ENCODE data around the gene CTTNBP2NL.
A peak's percentile ranks its signal among the peaks of the same experiment; 100 is the strongest.
"Not testable (repeated sequence)": the region's sequence is repeated elsewhere in the genome, so short reads cannot be mapped to it uniquely, and the experiment has no call there.

CTTNBP2NL gene

DNA sequence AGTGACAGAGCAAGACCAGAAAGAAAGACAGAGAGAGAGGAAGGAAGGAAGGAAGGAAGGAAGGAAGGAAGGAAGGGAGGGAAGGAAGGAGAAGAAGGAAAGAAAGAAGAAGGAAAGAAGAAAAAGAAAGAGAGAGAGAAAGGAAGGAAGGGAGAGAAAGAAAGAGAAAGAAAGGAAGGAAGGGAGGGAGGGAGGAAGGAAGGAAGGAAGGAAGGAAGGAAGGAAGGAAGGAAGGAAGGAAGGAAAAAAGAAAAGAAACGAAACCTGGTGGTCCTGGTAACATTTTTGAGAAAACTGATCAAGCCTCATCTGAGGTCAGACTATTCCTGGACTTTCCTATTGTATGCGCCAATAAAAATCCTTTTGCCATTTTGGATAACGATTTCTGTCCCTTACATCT, 8.2 kb upstream of the CTTNBP2NL start:
- no peak for DNase-seq

DNA sequence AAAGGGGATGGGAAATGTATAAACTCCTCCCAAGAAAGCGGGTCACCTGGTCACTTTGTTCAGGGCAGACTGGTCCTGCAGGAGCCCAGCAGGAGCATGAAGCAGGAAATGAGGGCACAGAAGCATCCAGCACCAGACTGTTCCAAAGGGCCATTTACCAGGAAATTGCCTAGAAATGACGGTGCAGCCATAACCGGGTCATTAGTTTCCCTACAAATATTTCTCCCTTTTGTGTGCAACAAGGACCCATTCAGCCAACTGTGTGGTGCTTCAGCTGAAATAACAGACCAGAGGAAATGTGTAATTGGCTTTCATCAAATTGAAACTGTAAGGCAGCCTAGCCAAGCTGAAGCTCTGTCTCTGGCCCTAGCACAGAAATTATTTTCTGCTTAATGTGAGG, 7.6 kb upstream of the CTTNBP2NL start:
- DNase-seq: no peak

DNA sequence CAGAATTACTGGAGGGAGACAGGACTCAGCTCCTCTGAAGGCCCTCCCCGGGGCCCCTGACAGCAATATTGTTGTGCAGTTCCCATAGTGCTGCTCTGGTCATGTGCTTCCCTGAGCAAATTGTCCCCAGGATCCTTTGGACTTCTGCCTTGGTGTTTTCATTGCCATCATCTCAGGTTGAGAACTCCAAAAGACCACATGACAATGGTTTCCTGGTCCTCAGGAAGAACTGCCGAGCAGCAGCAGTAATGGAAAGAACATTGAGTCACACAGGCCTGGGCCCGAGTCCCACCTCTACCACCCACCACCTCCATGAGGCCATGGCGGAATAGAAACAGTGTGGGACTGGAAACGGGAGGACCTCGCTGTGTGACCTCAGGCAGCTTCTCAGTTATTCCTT, 6.3 kb upstream of the CTTNBP2NL start:
- no peak for DNase-seq

DNA sequence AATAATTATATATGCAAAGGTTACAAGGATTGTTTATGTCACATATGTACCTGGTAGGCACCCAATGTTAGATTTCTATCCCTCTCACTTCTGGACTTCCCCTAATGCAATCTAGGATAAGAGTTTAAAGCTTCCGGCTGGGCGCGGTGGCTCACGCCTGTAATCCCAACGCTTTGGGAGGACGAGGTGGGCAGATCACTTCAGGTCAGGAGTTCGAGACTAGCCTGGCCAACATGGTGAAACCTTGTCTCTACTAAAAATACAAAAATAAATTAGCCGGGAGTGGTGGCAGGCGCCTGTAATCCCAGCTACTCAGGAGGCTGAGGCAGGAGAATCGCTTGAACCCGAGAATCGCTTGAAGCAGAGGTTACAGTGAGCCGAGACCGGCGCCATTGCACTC, 5.7 kb upstream of the CTTNBP2NL start:
- not testable (repeated sequence) for DNase-seq

DNA sequence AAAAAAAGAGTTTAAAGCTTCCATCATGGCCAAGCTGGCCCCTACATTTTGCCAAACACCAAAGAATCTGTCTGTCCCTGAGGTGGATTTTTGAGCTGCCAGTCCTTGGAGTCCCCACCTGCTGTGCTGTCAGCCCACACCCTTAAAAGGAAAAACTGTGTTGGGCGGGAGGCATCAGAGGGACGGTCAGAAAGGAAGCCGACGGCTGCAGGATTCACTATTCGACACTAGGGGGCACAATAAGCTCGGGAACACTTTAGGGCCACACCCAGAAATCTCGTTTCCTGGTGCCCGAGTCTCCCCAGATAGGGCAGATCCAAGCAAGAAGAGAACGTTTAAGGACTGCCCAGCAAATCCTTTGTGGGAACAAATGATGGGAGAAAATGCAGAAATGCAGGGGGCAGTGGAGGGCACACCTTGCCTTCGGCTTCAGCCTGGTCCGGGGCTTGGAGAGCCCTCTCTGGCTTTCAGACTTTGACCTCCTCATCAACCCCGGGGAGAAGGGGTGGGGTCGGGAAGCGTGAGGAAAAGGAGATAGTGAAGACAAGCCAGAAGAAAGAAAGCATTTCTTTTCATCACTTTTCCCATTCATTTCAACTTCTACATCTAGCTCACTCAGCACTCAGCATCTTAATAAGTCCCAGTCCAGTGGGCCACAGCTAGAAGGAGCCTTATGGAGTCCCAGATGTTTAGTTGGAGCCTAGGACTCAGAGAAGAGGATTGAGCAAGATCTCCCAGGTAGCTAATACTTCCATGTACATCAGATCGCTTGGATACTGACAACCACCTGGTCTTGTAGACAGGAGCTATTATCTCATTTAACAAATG, 5.0 kb upstream of the CTTNBP2NL start:
- DNase-seq: peak; percentile 88

DNA sequence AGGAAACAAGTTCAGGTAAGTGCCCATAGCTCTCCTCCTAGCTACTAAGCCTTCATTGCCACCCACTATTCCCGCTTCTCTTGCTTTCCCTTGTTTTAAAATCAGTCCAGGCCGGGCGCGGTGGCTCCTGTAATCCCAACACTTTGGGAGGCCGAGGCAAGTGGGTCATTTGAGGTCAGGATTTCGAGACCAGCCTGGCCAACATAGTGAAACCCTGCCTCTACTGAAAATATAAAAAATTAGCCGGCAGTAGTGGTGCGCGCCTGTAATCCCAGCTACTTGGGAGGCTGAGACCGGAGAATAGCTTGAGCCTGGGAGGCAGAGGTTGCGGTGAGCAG, 4.4 kb upstream of the CTTNBP2NL start:
- no peak for DNase-seq

DNA sequence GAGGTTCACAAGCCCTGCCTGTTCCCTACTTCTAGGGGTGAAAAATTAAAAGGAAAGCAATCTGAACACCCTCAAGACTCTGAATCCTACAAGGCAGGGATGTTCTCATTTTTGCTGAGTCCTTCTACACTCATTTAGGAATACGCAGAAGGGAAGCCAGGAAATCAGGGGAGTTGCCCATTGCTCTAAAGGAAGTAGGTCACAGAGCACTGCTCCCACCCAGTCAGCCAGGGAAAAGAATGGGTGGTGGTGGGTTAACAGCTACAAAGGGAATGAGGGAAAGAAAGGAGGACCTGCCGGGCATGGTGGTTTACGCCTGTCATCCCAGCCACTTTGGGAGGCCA, 2.4 kb upstream of the CTTNBP2NL start:
- DNase-seq: no peak

DNA sequence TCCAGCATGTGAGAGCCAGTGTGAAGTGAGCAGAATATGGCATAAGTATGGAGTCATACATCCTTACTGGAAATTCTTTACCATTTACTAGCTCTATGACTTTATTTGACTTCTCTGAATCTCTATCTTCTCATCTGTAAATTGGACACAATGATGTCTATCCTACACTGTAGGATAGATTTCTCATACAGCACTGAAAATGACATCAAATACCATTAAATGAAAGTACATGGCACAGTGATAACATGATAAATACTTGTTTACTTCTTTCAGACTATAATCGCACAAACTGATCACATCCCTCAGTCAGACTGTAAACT, 1.3 kb upstream of the CTTNBP2NL start:
- DNase-seq: no peak

DNA sequence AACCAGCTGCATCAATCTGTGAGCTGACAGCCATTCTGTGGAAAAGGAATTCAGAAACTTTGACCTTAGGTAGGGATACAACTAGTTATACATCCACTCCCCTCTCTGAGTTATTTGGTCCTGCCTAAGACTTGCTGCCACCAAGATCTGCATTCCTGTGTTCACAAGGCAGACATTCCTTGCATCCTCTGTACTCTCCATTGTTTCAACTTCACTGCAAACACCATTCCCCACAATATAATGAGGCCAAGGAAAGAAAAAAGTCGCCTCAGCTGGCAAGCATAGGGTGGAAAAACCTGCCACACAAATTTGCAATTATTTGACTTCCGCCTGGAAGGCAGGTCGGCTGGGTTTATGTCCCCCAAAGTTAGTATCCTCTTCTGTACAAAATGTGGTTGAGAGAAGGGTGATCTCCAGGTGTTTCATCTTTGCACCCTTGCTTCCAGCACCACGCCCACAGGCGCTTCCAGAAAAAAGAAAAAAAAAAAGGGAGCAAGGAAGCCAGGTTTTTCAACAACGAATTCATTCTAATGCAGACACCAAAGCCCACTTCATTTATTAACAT, 676 bp upstream of the CTTNBP2NL start:
- DNase-seq: no peak

DNA sequence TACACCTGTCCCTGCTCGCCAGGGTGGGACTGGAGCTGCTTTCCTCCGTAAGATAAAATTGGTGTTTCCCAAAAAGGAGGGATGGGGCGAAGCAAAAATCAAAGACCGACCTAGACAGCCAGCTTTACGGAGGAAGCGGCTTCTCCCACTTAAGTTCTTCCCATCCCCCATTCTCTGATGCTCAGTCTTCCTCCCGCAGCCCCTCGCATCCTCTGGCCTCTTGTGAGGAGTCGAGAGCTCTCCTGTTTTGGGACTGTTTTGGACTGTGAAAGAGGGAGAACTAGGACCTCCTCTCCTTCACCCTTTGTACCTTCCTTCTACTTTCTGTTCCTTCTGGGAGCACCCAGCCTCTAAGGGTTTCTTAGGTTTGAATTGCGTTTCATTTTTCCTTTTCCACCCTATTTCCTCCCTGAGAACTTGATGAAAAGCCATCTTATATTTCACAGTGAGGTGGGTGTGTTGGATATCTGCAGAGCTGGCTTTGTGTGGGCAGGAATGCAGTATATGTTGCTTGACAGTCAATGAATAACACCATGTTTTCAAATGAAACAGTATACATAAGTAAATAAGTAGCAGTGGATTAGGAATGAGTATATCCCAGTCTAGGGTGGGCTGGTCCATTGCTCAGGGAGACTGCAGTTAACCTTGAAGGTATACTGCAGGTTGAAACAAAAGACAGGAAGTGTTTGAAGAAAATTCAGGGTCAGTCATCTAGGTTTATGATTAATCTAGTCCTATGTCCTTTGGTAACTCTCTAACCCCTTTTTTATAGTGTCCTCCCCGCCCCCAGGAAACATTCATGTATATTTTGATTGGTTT, 848 bp downstream of the CTTNBP2NL start:
- DNase-seq: no peak

DNA sequence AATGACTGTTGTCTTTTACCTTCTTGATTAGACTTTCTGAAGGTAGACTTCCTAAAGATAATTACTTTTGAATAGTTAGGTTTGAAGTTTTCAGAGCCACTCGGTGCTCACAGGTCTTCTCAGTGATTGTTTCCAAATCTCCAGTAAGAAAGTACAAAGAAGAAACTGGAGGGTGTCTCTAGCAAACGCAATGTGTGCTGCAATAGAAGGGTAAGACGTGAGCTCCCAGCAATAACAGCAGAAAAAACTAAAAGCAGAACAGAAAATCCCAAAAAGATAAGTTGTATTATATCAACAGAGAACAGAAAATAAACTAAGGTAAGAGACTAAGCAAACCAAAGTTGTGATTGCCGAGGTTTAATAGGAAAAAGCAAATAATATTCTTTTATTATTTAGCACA, 1.8 kb downstream of the CTTNBP2NL start:
- DNase-seq: no peak

DNA sequence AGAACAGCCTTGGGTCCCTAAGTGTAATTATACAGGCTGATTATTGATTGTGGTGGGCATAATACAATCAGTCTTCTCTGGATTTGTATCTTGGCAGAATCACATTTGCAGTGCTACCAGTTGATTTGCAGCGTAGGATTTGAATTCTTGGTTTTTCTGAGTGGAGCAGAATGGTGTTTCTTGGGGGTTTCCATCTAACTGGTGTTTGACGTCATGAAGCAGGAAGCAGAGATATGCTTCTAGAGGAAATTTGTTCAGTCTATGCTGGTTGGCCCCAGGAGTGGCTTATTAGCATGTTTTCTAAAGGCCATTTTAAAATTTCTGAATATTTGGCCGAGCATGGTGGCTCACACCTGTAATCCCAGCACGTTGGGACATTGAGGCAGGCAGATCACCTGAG, 3.4 kb downstream of the CTTNBP2NL start:
- DNase-seq: no peak

DNA sequence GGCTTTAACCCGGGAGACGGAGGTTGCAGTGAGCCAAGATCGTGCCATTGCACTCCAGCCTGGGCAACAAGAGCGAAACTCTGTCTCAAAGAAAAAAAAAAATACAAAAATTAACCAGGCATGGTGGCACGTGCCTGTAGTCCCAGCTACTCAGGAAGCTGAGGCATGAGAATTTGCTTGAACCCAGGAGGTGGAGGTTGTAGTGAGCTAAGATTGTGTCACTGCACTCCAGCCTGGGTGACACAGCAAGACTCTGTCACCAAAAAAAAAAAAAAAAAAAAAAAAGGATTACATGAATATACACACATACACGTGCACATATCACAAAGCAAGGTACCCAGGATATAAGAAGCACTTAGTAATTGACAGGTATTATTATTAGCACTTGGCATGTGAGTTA, 4.7 kb downstream of the CTTNBP2NL start:
- not testable (repeated sequence) for DNase-seq

DNA sequence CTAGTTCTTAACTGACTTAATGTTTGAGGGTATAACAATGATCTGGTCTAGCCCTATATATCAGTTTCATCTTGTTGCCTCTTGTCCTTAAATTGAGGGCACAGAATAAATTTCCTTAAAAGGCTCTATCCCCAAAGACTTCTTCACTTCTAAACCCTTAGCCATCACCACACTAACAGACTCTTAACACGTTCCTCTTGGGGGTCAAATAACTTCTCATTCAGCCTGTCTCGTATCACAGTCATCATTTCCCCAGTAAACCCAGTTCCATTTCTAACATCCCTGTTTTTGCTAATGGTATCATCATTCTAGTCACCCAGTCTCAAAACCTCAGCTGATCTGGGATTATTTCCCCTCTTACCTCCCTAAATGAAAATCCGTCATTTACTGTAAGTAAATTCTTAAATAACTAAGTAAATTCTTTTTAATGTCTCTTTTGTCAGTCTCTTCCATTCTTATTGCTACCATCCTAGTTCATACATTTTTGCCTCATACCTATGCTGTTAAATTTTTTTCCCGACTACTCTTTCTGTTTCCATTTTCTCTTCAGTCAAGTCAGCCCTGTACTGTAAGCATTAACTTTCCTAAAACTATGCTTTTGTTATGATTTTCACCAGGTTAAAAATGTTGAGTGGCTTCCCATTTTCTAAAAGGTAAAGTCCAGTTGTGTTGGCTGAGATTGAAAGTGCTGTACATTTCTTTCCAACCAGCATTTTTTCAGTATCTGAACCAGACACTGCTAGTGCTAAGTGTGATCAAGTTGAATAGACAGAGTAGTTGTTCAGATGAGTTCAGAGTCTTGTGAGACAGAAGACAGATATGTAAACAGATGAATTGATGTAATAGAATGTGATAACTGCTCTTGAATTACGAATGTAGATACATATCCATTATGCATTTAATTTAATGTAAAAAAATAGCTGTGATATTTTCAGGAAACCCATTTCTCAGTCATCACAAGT, 6.9 kb downstream of the CTTNBP2NL start:
- no peak for DNase-seq

DNA sequence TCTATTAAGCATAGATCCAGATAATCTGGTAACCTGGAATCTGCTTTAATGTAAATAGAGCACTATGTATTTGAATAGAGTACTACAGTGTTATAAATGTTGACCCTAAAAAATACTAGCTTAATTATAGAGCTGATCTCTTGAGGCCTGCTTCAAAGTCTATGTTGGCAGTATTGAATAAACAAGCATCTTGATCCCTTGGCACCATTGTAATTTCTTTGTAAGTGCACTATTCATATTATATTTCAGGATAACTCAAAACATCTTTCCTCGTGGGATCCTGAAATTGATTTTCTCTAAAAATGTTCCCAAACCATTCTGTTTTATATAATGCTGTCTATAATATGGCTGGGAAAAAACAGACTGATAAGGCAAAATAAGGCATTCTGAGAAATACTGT, 10.8 kb downstream of the CTTNBP2NL start:
- no peak for DNase-seq

DNA sequence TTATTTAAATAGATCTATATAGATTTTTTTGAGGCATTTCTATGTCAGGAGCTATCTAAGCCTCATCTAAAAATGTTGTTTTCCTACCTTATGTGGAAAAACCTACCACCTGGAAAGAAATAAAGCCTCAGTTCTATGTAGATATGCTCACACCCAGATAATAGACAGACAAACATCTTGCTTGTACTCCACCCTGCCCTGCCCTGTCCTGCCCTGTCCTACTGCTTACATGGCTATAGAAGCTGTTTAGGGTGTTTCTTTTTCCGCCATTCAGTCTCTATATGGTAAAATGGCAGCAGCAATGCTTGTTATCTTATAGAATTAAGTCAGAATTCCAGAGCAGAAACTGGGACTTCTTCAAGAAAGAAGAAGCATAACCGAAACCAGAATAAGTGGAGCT, 13.4 kb downstream of the CTTNBP2NL start:
- DNase-seq: no peak

DNA sequence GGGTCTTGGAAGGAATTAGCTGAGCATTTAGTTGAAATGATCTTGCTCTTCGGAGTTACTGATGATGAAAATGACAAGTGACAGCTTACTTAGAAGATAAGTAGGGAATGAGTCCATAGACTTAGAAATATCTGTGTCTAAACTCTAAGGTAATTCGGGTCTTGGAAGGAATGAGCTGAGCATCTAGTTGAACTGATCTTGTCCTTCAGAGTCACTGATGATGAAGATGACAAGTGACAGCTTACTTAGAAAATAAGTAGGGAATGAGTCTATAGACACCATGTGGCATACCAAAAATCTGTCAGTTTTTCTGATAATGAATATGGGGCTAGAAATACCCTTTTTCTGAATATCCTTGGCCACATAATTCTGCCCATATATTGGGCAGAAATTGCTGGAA, 14.7 kb downstream of the CTTNBP2NL start:
- no peak for DNase-seq

DNA sequence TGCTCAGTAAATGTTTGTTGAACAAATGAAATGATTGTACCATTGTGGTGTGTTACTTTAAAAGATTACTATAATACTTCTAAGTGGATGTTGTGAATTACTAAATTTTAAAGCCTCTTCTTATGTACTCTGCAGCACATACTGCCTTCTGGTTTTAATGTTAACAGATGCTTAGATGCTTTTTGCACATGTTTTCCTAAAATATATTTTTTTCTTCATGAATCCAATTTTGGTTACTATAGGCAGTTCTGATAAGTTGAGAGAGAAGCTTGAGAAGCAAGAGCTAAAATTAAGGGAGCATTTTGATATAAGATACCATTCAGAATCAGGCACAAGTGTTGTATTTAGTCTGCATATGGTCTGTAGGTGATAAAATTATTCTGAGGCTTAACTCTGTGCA, 21.3 kb downstream of the CTTNBP2NL start:
- DNase-seq: no peak

DNA sequence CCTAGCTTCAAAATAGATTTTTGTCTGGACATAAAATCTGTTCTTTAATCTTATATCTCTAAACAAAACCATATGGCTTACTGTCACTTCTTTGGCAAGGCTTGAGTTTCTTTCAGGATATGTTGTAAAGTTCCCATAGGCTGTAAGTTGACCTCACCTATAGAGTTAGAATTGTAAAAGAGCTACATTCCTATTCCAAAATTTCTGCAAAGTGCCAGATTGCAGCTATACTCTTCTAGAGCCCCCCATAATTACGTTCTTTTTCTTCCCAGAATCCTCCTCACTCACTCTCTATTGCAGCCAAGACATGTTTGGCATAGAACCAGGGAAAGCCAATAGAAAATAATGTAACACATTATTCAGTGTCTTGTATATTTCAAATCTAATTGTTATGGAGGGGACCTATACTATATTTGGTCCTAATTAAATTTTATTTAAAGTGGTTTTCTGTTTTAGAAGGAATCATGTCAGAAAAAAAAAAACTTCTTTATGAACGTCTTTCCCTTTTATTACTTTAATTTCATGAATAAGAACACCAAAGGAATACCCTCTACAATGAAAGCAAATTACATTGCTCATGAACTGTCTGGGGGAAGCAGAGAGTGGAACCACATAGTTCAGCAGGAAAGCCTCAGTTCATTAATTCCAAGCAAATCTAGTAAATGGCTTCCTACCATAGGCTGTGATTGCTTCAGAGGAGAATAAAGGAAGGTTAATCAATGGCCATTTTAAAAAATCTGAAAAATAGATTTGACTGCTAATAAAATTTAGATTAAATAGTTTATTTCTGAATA, 22.3 kb downstream of the CTTNBP2NL start:
- DNase-seq: no peak

DNA sequence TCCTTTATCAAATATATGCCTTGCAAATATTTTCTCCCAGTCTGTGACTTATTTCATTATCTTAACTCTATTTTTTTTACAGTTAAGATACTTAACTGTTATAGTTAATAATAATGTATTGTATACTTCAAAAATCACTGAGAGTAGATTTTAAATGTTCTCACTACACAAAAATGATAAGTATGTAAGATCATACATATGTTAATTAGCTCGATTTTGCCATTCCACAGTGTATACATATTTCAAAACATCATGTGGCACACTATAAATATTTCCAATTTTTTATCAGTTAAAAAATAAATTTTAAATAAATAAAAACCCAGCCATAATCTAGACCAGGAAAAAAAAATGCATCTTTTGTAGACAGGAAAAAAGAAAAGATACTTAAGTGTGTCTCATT, 27.2 kb downstream of the CTTNBP2NL start:
- DNase-seq: no peak

DNA sequence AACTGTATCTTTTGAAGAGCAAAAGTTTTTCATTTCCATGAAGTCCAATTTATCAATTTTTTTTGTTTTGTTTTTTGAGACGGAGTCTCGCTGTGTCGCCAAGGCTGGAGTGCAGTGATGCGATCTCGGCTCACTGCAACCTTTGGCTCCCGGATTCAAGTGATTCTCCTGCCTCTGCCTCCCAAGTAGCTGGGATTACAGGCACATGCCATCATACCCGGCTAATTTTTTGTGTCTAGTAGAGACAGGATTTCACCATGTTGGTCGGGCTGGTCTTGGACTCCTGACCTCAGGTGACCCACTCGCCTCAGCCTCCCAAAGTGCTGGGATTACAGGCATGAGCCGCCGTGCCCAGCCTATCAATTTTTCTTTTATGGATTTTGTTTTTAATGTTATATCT, 27.7 kb downstream of the CTTNBP2NL start:
- not testable (repeated sequence) for DNase-seq

DNA sequence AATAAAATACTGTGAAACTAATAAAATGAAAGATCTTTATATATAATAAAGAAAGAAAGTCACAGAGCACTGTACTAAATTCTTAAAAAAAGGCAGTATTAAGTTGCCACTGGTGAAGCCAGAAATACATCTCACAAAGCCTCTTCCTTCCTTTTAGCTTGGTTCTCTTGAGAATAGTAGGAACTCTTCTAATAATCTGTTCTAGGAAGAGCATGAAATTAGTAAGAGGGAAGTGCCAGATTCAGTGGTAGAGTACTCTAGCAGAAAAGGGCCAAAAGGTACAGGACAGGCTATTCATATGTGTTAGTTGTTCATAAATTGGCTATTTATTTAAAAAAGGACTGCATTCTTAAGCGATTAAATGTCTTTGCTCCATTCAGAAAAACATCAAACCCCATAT, 33.7 kb downstream of the CTTNBP2NL start:
- DNase-seq: no peak
